GM12878 (cell line): ENCODE measurements around the gene PSMD1. TPM values are rescaled to one million over a fixed set of nuclear protein-coding genes. Genes with fewer than 3 reads are reported as not detected.

Experiments used
- ATAC-seq: fragments of 200-7000 bp; cut with Tn5 transposase; 3 replicates; pipeline ENCODE4 v1.9.1; 2020; ENCODE audit warnings: mild to moderate bottlenecking, moderate library complexity
- BruUV-seq: library from RNA; stranded (reverse); fragments of 400-500 nt; replicated peaks from 2 replicates; lab custom pipeline; 2021; lab: Mats Ljungman, UMichigan
- CTCF ChIA-PET: fragments of 300-600 bp; sonication (Branson Sonifier 250); formaldehyde crosslinking; extraction: SDS; loops from one replicate; lab custom pipeline; 2021; ENCODE audit warnings: inconsistent platforms; lab: Yijun Ruan, JAX
- POLR2A ChIA-PET: fragments of 350-600 bp; formaldehyde crosslinking; extraction: SDS; loops from one replicate; lab custom pipeline; 2021; ENCODE audit warnings: inconsistent platforms; lab: Charles Lee
- RAD21 ChIA-PET: fragments of 300-600 bp; sonication (Branson Sonifier 250); formaldehyde crosslinking; loops from one replicate; lab custom pipeline; 2023; ENCODE audit warnings: antibody characterized with exemption; ENCODE audit not compliant: unreplicated experiment; lab: Charles Lee
- SMC1A ChIA-PET: fragments of 300-600 bp; sonication (Branson Sonifier 250); formaldehyde crosslinking; loops from one replicate; lab custom pipeline; 2023; ENCODE audit not compliant: unreplicated experiment, uncharacterized antibody; lab: Charles Lee
- DNase-seq: peaks from one replicate; pipeline ENCODE4 v3.0.0-alpha.2; 2011; ENCODE audit warnings: low read depth, low spot score
- FAIRE-seq: peaks from 3 replicates; lab custom pipeline; 2011; peaks lifted over from hg19 to GRCh38; lab: Jason Lieb, UNC
- H2AFZ ChIP-seq: 2 replicates; pipeline ENCODE4 v1.6.0; 2011; ENCODE audit warnings: low read depth, low read length, control low read depth; ENCODE audit not compliant: control insufficient read depth
- H3K27ac ChIP-seq: 2 replicates; pipeline ENCODE4 v1.5.1; 2011; ENCODE audit warnings: control low read depth; ENCODE audit not compliant: control insufficient read depth, insufficient read depth
- H3K27me3 ChIP-seq, 2 experiments: replicated peaks in 1 of 2; 2 replicates each; pipeline versions ENCODE4 v1.6.0 to v1.6.1; 2011; ENCODE audit warnings: low read length in 1 of 2; ENCODE audit not compliant: control insufficient read depth in 2 of 2, insufficient read depth in 2 of 2
- H3K36me3 ChIP-seq, 2 experiments: 2 replicates each; pipeline ENCODE4 v1.5.1; 2011; ENCODE audit warnings: low read length in 1 of 2; ENCODE audit not compliant: control insufficient read depth in 2 of 2, insufficient read depth in 2 of 2
- H3K4me1 ChIP-seq: 2 replicates; pipeline ENCODE4 v1.6.1; 2011; ENCODE audit warnings: mild to moderate bottlenecking, low read length, moderate library complexity, mixed read lengths; ENCODE audit not compliant: control insufficient read depth, insufficient read depth
- H3K4me2 ChIP-seq: 2 replicates; pipeline ENCODE4 v1.6.0; 2011; ENCODE audit warnings: control low read depth; ENCODE audit not compliant: control insufficient read depth, insufficient read depth
- H3K4me3 ChIP-seq: fragments of 200-600 bp; sonication (generic); 2 replicates; pipeline ENCODE4 v1.5.1; 2016
- H3K79me2 ChIP-seq: 2 replicates; pipeline ENCODE4 v1.6.0; 2011; ENCODE audit warnings: low read length; ENCODE audit not compliant: control insufficient read depth, insufficient read depth
- H3K9ac ChIP-seq: 2 replicates; pipeline ENCODE4 v1.8.0; 2011; ENCODE audit warnings: low read length, control low read depth, mixed read lengths; ENCODE audit not compliant: control insufficient read depth, insufficient read depth
- H3K9me3 ChIP-seq: replicated peaks from 3 replicates; pipeline ENCODE4 v1.5.1; 2011; ENCODE audit warnings: mild to moderate bottlenecking, low read length; ENCODE audit not compliant: control insufficient read depth, insufficient read depth
- H4K20me1 ChIP-seq: 2 replicates; pipeline ENCODE4 v1.6.0; 2011; ENCODE audit not compliant: control insufficient read depth, insufficient read depth
- CBX3 ChIP-seq: fragments of 200-600 bp; sonication (generic); IDR thresholded peaks from 2 replicates; pipeline ENCODE4 v1.6.1; 2016; ENCODE audit warnings: low read depth, borderline replicate concordance
- CREB1 ChIP-seq: IDR thresholded peaks from 2 replicates; pipeline ENCODE4 v1.6.1; 2012; ENCODE audit warnings: low read depth, mild to moderate bottlenecking, inconsistent platforms
- ETV6 ChIP-seq, 2 experiments: fragments of 450-650 bp in 1 of 2; IDR thresholded peaks in 1 of 2; conservative IDR thresholded peaks in 1 of 2; 2 replicates each; pipeline ENCODE4 v1.6.1; 2014; ENCODE audit warnings: antibody characterized with exemption in 1 of 2, borderline replicate concordance in 1 of 2, low read depth in 1 of 2, mild to moderate bottlenecking in 1 of 2, moderate library complexity in 1 of 2
- FOS ChIP-seq: IDR thresholded peaks from 3 replicates; pipeline ENCODE4 v1.6.1; 2011; ENCODE audit warnings: borderline replicate concordance; ENCODE audit not compliant: insufficient read length; ENCODE audit errors: extremely low read depth
- HDAC2 ChIP-seq: fragments of 200-600 bp; sonication (generic); IDR thresholded peaks from 2 replicates; pipeline ENCODE4 v1.6.1; 2017
- IRF5 ChIP-seq: fragments of 450-650 bp; IDR thresholded peaks from 2 replicates; pipeline ENCODE4 v1.6.1; 2017; ENCODE audit warnings: borderline replicate concordance
- KLF5 ChIP-seq: fragments of 450-650 bp; IDR thresholded peaks from 2 replicates; pipeline ENCODE4 v1.6.1; 2014; ENCODE audit warnings: mild to moderate bottlenecking; ENCODE audit not compliant: partially characterized antibody
- RCOR1 ChIP-seq: conservative IDR thresholded peaks from 2 replicates; pipeline ENCODE4 v1.6.1; 2012; ENCODE audit warnings: low read depth, low read length, improper control_type of control experiment
- RFX5 ChIP-seq: IDR thresholded peaks from 2 replicates; pipeline ENCODE4 v1.6.1; 2011; ENCODE audit warnings: low read depth, low read length, improper control_type of control experiment
- SRF ChIP-seq, 2 experiments: IDR thresholded peaks; 2 replicates each; pipeline ENCODE4 v1.6.1; 2011; ENCODE audit warnings: low read depth in 2 of 2, low read length in 2 of 2, mild to moderate bottlenecking in 1 of 2, moderate library complexity in 1 of 2
- USF2 ChIP-seq: IDR thresholded peaks from 2 replicates; pipeline ENCODE4 v1.6.1; 2011; ENCODE audit warnings: low read depth, low read length, improper control_type of control experiment, borderline replicate concordance
- ZBED1 ChIP-seq: IDR thresholded peaks from 2 replicates; pipeline ENCODE4 v1.6.1; 2016; ENCODE audit warnings: borderline replicate concordance
- ZSCAN29 ChIP-seq: fragments of 450-650 bp; IDR thresholded peaks from 2 replicates; pipeline ENCODE4 v1.6.1; 2017; ENCODE audit warnings: mild to moderate bottlenecking, moderate library complexity
- WGBS: methylation state at CpG from one replicate; pipeline ENCODE4 v1.1.6; 2016; ENCODE audit warnings: low lambda C conversion rate; ENCODE audit not compliant: insufficient replicate concordance, insufficient coverage; ENCODE audit errors: missing lambda C conversion rate; 5-methylcytosine and 5-hydroxymethylcytosine counted together
- in situ Hi-C: fragments of 300-500 bp; cut with MboI; formaldehyde crosslinking; loops from 9 replicates; pipeline ENCODE4 v1.14.3; 2018; ENCODE audit warnings: mixed read lengths
- intact Hi-C: fragments of 100-400 bp; cut with micrococcal nuclease; formaldehyde crosslinking; loops from one replicate; pipeline ENCODE4 v1.14.2; 2022; ENCODE audit not compliant: unreplicated experiment
- polyA plus RNA-seq, 11 experiments: library from polyadenylated mRNA; depleted of rRNA in 4 of 11; unstranded in 6 of 11; stranded (reverse) in 5 of 11; fragments of >200 nt; fragmentation: Nextera tagmentation in 4 of 11; fragmentation: Illumina TruSeq in 1 of 11; extraction: Ambion mirVana in 4 of 11; extraction: Trizol in 1 of 11; gene quantifications; 1 replicate in 1 of 11; 2 replicates in 10 of 11; pipeline versions ENCODE4 v1.2.1 to v1.2.3, GENCODE V29; 2011 to 2016; ENCODE audit warnings: inconsistent platforms in 2 of 11, missing spikeins in 2 of 11, low read depth in 1 of 11
- total RNA-seq, 4 experiments: library from RNA; depleted of rRNA in 3 of 4; stranded (reverse); fragments of >200 nt in 3 of 4; fragmentation: Illumina TruSeq in 1 of 4; extraction: Trizol in 1 of 4; gene quantifications; 2 replicates each; pipeline versions ENCODE4 v1.2.1 to v1.2.3, GENCODE V29; 2013 to 2021
- TF ChIP-seq, protein P1 (sequence below): IDR thresholded peaks from 2 replicates; pipeline ENCODE4 v1.6.1; 2012; ENCODE audit warnings: low read depth, low read length, improper control_type of control experiment
- TF ChIP-seq, protein P2 (sequence below): fragments of 450-650 bp; conservative IDR thresholded peaks from 2 replicates; pipeline ENCODE4 v1.6.1; 2017; ENCODE audit warnings: mild to moderate bottlenecking, moderate library complexity

PSMD1 gene
- total and polyA plus RNA-seq, 10 of the 15 experiments (the other 5 are each of a cell fraction or from before 2014, with no cell fraction given) = 87.4 to 220 (median 139) TPM

DNA sequence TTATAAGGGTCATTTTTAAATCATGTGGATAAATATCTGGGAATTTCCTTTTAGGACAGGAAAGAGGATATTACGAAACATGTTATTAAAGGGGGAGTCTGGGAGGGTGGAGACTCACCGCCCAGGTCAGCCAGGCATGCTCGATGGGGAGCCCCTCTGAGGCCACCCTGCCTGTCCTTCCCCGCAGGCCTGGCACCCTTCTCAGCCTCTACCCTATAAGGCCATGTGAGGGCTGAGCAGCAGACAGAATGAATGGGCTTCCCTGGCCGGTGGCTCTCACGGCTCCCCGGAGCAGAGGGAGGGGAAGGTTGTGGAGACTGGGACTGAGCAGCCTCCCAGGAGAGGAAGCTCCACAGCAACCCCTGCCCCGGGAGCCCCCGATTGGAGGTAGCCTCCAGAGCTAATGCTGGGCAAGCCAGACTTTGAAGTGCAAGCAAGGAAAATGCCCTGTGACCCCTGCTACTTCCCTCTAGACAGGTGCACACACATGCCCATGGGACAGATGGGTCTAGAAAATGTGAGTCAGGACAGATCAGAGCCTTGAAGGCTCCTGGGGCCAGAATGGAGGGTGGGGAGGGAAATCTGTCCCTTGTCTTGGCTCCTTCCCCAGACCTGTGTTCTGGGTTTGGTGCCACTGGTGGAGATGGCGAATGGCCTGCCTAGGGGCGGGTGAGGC, 128.5 kb downstream of the PSMD1 start (continued):
- TF ChIP-seq IRF5 (no peak), RCOR1 (no peak), ETV6 (conservative IDR thresholded peaks at IDR 0.05 in 1 of 2, IDR thresholded peaks at IDR 0.05 in 1 of 2; ENCODE audit: borderline replicate concordance in 1 of 2, low read depth in 1 of 2) (no peak), CBX3 (no peak)

GRCh38 chr2:231185886-231186285, 129.2 kb downstream of the PSMD1 start:
- Histone ChIP-seq H3K4me3 (no peak overlapping the region), H3K27ac (no peak overlapping the region), H3K4me1 (peaks cover 15% of the 10 kb centered on the region), H3K9me3 (no peaks in the 10 kb centered on the region), H4K20me1 (no peaks in the 10 kb centered on the region), H3K9ac (no peak overlapping the region), H3K36me3 (no peaks in the 10 kb centered on the region), H3K27me3 (no peaks in the 10 kb centered on the region), H3K79me2 (peaks cover 2% of the 10 kb centered on the region; the same call in 1 of the 2 replicates), H3K4me2 (no peak overlapping the region), H2AFZ (no peak overlapping the region)
- TF ChIP-seq, protein P1, sequence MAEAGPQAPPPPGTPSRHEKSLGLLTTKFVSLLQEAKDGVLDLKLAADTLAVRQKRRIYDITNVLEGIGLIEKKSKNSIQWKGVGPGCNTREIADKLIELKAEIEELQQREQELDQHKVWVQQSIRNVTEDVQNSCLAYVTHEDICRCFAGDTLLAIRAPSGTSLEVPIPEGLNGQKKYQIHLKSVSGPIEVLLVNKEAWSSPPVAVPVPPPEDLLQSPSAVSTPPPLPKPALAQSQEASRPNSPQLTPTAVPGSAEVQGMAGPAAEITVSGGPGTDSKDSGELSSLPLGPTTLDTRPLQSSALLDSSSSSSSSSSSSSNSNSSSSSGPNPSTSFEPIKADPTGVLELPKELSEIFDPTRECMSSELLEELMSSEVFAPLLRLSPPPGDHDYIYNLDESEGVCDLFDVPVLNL = no peak
- TF ChIP-seq SRF (IDR thresholded peaks at IDR 0.05; ENCODE audit: low read depth in 2 of 2, low read length in 2 of 2) = no peak
- TF ChIP-seq KLF5 = no peak
- TF ChIP-seq HDAC2 = no peak
- TF ChIP-seq, protein P2, sequence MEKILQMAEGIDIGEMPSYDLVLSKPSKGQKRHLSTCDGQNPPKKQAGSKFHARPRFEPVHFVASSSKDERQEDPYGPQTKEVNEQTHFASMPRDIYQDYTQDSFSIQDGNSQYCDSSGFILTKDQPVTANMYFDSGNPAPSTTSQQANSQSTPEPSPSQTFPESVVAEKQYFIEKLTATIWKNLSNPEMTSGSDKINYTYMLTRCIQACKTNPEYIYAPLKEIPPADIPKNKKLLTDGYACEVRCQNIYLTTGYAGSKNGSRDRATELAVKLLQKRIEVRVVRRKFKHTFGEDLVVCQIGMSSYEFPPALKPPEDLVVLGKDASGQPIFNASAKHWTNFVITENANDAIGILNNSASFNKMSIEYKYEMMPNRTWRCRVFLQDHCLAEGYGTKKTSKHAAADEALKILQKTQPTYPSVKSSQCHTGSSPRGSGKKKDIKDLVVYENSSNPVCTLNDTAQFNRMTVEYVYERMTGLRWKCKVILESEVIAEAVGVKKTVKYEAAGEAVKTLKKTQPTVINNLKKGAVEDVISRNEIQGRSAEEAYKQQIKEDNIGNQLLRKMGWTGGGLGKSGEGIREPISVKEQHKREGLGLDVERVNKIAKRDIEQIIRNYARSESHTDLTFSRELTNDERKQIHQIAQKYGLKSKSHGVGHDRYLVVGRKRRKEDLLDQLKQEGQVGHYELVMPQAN = no peak
- TF ChIP-seq USF2 = no peak
- no peak for TF ChIP-seq RFX5
- TF ChIP-seq FOS = no peak
- TF ChIP-seq ZSCAN29 = no peak
- no peak for TF ChIP-seq ZBED1
- no peak for TF ChIP-seq CREB1
- SMC1A ChIA-PET = interaction anchor here (1.2 kb wide), 1 partner anchor 51 kb away, joined by 3 read pairs; no protein-coding TSS in a partner anchor
- WGBS = 44% methylated on average over 4 of the region's 4 CpGs
- ATAC-seq (no peak), DNase-seq (no peak), FAIRE-seq (no peak)
- BruUV-seq = no TSS peak
- CTCF ChIA-PET = interaction anchor here (0.7 to 1.3 kb wide), 3 partner anchors 11 to 101 kb away, joined by 3 to 5 read pairs (median 4); no protein-coding TSS in a partner anchor
- intact Hi-C loops = no loop called here
- in situ Hi-C loops = no loop called here
- RAD21 ChIA-PET = no interaction called here
- POLR2A ChIA-PET = no interaction called here
